ENCODE data around the gene CCT6A. TPM values are rescaled to one million over a fixed set of nuclear protein-coding genes. Genes with fewer than 3 reads are reported as not detected.
"Not testable (repeated sequence)": the region's sequence is repeated elsewhere in the genome, so short reads cannot be mapped to it uniquely, and the experiment has no call there.

Gene CCT6A
- total and polyA plus RNA-seq, 2 experiments from 2014 or later, result 99.0 to 167 TPM

DNA sequence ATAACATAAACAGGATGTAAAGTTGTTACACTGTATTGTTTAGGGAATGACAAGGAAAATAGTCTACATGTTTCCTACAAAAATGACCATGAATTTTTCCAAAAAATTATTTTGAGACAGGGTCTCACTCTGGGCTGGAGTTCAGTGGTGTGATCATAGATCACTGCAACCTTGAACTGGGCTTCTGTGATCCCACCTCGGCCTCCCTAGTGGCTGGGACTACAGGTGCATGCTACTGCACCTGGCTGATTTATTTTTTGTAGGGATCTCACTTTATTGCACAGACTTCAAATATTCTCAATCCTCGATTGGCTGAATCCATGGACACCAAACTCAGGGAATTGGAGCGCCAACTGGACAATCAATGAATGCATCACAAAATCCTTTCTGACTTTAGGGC, 48.1 kb downstream of the CCT6A start:
- Histone ChIP-seq H3K27ac (no peak overlapping the region), H3K27me3 (no peaks in the 10 kb centered on the region), H3K4me3 (no peak overlapping the region), H3K9me3 (ENCODE audit: low read depth) (no peaks in the 10 kb centered on the region), H3K4me1 (ENCODE audit: low read depth) (no peaks in the 10 kb centered on the region), H3K36me3 (peaks cover 27% of the 10 kb centered on the region)
- DNase-seq (ENCODE audit: low read depth in 1 of 2, low spot score in 1 of 2), result no peak
- TF ChIP-seq, protein P1, sequence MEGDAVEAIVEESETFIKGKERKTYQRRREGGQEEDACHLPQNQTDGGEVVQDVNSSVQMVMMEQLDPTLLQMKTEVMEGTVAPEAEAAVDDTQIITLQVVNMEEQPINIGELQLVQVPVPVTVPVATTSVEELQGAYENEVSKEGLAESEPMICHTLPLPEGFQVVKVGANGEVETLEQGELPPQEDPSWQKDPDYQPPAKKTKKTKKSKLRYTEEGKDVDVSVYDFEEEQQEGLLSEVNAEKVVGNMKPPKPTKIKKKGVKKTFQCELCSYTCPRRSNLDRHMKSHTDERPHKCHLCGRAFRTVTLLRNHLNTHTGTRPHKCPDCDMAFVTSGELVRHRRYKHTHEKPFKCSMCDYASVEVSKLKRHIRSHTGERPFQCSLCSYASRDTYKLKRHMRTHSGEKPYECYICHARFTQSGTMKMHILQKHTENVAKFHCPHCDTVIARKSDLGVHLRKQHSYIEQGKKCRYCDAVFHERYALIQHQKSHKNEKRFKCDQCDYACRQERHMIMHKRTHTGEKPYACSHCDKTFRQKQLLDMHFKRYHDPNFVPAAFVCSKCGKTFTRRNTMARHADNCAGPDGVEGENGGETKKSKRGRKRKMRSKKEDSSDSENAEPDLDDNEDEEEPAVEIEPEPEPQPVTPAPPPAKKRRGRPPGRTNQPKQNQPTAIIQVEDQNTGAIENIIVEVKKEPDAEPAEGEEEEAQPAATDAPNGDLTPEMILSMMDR (IDR thresholded peaks at IDR 0.05; ENCODE audit: low read depth, low read length), result no peak

DNA sequence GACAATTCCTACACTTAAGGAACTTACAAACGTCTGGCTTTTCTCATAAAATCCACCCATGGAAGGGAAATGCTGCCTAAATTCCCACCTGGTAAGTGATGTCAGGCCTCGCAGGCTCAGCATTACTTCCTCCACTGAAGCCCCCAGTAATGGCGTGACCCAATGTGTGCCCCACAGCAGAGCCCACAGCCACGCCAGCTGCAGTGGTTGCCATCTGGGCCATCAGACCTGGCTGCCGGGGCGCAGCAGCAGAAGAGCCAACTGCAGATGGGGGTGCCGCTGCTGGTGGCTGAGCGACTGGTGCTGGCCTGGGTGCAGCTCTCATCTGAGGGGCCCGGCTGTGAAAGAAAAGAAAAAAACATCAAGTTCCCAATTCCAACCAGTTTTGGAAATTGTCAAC, 52.6 kb downstream of the CCT6A start:
- not testable (repeated sequence) for H3K4me1 ChIP-seq (ENCODE audit: low read depth); DNase-seq (ENCODE audit: low read depth in 1 of 2, low spot score in 1 of 2); H3K4me3 ChIP-seq; H3K27me3 ChIP-seq; H3K9me3 ChIP-seq (ENCODE audit: low read depth); H3K27ac ChIP-seq
- peaks cover 27% of the 10 kb centered on the region for H3K36me3 ChIP-seq

DNA sequence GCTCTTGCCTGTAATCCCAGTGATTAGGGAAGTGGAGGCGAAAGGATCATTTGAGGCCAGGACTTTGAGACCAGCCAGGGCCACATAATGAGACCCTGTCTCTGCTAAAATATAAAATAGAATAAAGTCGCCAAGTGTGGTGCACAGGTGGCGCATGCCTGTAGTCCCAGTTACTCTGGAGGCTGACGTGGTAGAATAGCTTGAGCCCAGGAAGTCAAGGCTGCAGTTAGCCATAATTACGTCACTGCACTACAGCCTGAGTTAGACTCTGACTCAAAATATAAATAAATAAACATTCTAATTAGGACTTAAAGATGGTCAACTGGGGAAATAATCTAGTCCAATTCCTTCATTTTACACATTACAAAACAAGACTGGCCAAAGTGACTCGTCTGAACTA, 53.9 kb downstream of the CCT6A start:
- Histone ChIP-seq H3K4me1 (ENCODE audit: low read depth) (no peaks in the 10 kb centered on the region), H3K9me3 (ENCODE audit: low read depth) (no peaks in the 10 kb centered on the region), H3K4me3 (peak overlapping the region; percentile 87), H3K27ac (peak overlapping the region; percentile 86), H3K27me3 (no peaks in the 10 kb centered on the region), H3K36me3 (peaks cover 20% of the 10 kb centered on the region)
- peak in 1 of 2 donors; percentile 64 for DNase-seq (ENCODE audit: low read depth in 1 of 2, low spot score in 1 of 2)
- TF ChIP-seq, protein P1 (IDR thresholded peaks at IDR 0.05; ENCODE audit: low read depth, low read length), result no peak

DNA sequence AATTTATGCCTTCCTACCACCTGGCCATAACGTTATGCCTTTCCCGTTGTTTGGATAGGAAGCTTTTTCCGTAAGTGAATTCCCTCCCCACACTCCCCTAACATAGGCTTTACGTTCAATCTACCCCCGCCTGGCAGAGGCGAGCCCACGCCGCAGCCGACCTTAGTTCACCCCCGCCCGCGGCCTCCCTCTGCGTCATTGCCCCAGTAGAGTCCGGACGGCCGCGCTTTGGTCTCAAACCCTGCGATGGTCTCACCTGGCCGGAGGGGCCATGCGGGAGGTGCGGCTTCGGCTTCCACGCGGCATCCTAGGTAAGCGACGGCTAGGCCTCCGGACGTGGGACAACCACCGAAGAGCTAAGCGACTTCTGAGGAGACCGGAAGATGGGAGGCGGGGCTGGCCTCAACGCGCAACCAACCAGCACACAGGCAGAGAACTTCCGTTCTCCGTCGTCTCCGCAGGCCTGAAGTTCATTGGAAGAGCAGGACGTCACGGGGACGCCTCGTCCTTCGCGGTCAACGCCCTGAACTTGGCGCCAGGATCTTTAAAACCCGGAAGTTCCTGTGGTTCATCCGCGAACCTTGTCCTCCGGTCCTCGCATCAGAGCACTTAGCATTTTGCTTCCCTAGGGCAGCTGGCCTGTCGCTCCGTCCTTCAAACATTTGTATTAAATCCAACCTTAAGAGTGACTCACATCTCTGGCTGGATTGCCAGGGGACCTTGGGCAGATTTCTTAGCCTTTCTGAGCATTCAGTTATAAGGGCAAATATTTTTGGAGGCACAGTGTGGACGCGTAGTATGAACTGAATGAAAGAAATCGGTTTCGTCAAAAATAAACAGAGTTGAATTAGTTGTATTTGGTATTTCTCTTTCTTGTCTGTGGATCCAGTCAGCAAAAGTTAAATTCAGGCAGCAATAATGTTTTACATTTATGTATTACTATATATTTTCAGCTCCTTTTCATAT, 54.8 kb downstream of the CCT6A start, which contains the start of gene CHCHD2:
CHCHD2 (minus strand) TSS at position 369 of the 966 bp plus-strand sequence; CDS start at position 306, 63 bp downstream.
- peaks cover 20% of the 10 kb centered on the region for H3K36me3 ChIP-seq
- no peaks in the 10 kb centered on the region for H3K9me3 ChIP-seq (ENCODE audit: low read depth)
- peak within 1 kb of the TSS; percentile 87 for H3K4me3 ChIP-seq
- H3K27me3 ChIP-seq, result no peaks in the 10 kb centered on the region
- DNase-seq (ENCODE audit: low read depth in 1 of 2, low spot score in 1 of 2), result peak; percentile 97 to 99
- peak within 1 kb of the TSS; percentile 86 for H3K27ac ChIP-seq
- H3K4me1 ChIP-seq (ENCODE audit: low read depth), result no peaks in the 10 kb centered on the region
- TF ChIP-seq, protein P1 (IDR thresholded peaks at IDR 0.05; ENCODE audit: low read depth, low read length), result no peak

DNA sequence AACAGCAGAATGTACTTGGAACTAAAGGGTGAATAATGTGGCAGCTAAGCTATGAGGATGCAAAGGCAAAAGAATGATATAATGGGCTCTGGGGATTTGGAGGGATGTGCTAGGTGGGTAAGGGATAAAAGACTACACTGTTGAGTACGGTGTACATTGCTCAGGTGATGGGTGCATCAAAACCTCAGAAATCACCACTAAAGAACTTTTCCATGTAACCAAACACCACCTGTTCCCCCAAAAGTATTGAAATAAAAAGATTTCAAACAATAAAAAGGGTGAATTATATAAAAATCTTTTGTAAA, 56.3 kb downstream of the CCT6A start:
- DNase-seq (ENCODE audit: low read depth in 1 of 2, low spot score in 1 of 2), result no peak
- no peak overlapping the region for H3K27ac ChIP-seq
- no peaks in the 10 kb centered on the region for H3K27me3 ChIP-seq
- TF ChIP-seq, protein P1 (IDR thresholded peaks at IDR 0.05; ENCODE audit: low read depth, low read length), result no peak
- H3K4me1 ChIP-seq (ENCODE audit: low read depth), result no peaks in the 10 kb centered on the region
- no peaks in the 10 kb centered on the region for H3K9me3 ChIP-seq (ENCODE audit: low read depth)
- H3K4me3 ChIP-seq, result no peak overlapping the region
- peaks cover 10% of the 10 kb centered on the region for H3K36me3 ChIP-seq

DNA sequence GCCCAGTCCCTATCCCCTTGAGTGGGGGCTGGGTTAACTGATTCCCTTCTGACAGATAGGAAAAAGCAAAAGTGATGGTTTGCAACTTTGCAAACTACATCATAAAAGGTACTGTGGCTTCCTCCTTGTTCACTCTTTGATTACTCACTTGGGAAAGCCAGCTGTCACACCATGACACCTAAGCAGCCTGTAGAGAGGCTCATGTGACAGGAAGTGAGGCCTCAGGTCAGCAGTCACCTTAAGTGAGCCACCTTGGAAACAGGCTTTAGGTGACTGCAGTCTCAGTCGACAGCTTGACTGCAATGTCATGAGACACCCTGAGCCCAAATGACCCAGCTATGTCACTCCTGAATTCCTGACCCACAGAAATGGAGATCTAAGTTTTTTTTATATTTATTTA, 59.0 kb downstream of the CCT6A start:
- H3K9me3 ChIP-seq (ENCODE audit: low read depth), result no peaks in the 10 kb centered on the region
- H3K36me3 ChIP-seq, result no peaks in the 10 kb centered on the region
- H3K27me3 ChIP-seq, result no peaks in the 10 kb centered on the region
- H3K4me1 ChIP-seq (ENCODE audit: low read depth), result no peaks in the 10 kb centered on the region
- H3K27ac ChIP-seq, result no peak overlapping the region
- TF ChIP-seq, protein P1 (IDR thresholded peaks at IDR 0.05; ENCODE audit: low read depth, low read length), result no peak
- H3K4me3 ChIP-seq, result no peak overlapping the region
- DNase-seq (ENCODE audit: low read depth in 1 of 2, low spot score in 1 of 2), result no peak

DNA sequence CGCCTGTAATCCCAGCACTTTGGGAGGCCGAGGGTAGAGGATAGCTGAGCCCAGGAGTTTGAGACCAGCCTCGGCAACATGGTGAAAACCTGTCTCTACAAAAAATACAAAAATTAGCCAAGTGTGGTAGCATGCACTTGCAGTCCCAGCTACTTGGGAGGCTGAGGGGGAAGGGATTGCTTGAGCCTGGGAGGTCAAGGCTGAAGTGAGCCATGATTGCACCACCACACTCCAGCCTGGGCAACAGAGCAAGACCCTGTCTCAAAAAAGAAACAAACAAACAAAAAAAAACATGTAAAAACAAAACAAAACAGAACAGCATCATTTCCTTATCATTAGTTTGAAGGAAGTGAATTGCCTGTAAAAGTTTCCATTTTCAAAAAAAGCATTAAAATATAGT, 60.7 kb downstream of the CCT6A start:
- H3K4me1 ChIP-seq (ENCODE audit: low read depth); H3K36me3 ChIP-seq; DNase-seq (ENCODE audit: low read depth in 1 of 2, low spot score in 1 of 2); H3K4me3 ChIP-seq; H3K9me3 ChIP-seq (ENCODE audit: low read depth); H3K27me3 ChIP-seq; H3K27ac ChIP-seq: not testable (repeated sequence)
